Hematopoietic multipotent progenitor cell treated with erythropoietin and hydrocortisone succinate and interleukin-3 and kit ligand, for 4 days (in vitro differentiated cells): ENCODE results near the gene XKR7.
"Not testable (repeated sequence)": the region's sequence is repeated elsewhere in the genome, so short reads cannot be mapped to it uniquely, and the experiment has no call there.

Experiments
- DNase-seq: peaks from one replicate; pipeline ENCODE4 v3.0.0-alpha.2; 2015

XKR7 gene

DNA sequence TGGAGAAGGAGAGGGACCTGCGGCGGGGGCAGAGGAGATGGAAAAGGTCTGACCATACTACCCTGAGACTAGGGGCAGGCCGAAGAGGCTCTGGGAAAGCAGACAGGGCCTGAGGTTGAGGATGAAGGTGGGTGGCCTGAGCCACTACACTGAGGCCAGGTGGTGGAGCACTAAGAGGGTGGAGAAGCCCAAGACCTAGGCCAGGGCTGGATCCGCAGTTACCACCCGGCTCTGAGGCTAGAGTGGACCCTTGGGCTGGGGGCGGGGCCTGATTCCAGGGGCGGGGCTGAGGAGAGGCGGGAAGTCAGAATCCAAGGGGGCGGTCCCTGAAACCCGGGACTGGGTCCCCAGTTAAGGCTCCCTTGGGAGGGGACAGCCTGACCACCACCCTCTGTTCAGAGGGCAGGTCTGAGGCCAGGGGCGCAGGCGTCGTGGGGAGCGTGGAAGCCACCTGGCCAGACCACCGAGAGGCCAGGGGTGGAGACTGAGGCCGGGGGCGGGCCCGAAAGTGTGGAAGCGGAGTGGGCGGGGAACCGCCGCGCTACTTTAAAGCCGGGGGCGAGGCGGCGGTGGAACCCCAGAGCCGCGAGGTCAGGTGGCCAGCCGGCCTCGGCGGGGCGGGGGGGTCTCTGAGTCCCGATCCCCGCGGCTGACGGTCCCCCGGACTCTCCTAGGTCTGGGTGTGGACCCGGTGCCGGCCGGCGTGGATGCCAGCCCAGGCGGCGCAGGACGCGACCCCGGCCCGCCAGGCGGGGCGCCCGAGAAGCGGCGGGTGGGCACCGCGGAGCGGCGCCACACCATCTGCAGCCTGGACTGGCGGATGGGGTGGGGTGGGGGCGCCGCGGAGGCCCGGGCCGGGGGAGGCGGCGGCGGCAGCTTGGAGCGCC lies 50.6 kb downstream of the XKR7 start:
- DNase-seq = peak; percentile 42

GRCh38 chr20:32019156-32019510 lies 51.2 kb downstream of the XKR7 start:
- DNase-seq = no peak

DNA sequence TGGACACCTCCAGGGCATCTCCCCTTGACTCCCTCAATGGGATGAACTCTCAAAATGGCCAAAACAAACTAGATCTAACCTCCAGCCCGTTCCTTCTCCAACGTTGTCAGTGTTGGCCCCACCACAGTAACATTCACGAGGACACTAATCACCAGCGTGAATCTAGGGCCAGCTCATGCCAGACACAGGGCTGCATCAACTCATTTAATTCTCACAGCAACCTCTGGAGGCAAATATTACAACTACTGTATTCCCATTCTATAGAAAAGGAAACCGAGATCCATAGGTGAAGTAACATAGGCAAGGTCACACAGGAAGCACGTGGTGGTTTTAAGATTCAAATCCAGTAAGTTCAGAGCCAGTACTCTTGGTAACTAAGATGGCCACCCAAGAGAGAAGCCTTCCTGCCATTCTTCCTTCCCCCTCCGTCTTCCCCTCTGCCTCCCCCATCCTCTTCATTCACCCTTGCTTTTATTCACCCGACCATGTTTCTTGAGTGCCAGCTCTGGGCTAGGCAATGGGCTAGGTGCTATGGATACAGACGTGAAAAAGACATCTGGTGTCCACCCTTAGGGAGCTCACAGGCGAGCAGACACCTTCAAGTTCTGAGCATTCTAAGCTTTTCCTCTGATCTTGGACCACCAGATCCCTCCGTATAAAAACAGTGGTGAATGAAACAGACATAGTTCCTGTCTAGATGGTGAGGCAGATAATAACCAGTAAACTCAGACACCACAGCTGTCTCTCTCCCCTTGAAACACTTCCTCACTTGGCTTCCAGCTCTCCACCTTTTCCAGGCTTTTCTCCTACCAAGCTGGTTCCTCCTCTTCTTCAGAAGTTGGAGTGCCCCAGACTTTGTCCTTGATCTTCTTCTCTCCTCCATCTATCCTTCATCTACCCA lies 51.9 kb downstream of the XKR7 start:
- DNase-seq = peak; percentile 24

- DNase-seq = no peak
Measured at GRCh38 chr20:32021091-32021490, 53.1 kb downstream of the XKR7 start.

DNA sequence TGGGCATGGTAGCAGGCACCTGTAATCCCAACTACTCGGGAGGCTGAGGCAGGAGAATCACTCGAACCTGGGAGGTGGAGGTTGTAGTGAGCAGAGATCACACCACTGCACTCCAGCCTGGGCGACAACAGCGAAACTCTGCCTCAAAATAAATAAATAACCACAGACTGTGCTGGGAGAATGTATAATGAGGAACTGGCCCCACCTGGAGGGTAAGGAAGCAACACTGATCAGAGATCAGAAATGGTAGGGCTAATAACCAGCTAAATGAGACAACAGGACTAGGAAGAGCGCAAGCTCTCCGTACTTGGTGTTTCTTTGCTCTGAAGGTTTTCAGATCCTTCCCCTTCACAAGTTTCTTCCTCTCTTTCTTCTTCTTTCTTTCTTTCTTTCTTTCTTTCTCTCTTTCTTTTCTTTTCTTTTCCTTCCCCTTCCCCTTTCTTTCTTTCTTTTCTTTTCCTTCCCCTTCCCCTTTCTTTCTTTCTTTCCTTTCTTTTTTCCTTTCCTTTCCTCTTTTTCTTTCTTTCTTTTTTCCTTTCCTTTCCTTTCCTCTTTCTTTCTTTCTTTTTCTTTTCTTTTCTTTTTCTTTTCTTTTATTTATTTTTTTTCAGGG lies 56.8 kb downstream of the XKR7 start:
- peak; percentile 37 for DNase-seq

GRCh38 chr20:32027643-32028042 lies 59.7 kb downstream of the XKR7 start:
- no peak for DNase-seq

- no peak for DNase-seq
Measured at GRCh38 chr20:32028647-32029372, 60.9 kb downstream of the XKR7 start.

GRCh38 chr20:32029561-32029960 lies 61.6 kb downstream of the XKR7 start:
- no peak for DNase-seq

GRCh38 chr20:32031007-32031958 lies 63.3 kb downstream of the XKR7 start:
- DNase-seq = peak; percentile 79

GRCh38 chr20:32033316-32033715 lies 65.4 kb downstream of the XKR7 start:
- DNase-seq = no peak

DNA sequence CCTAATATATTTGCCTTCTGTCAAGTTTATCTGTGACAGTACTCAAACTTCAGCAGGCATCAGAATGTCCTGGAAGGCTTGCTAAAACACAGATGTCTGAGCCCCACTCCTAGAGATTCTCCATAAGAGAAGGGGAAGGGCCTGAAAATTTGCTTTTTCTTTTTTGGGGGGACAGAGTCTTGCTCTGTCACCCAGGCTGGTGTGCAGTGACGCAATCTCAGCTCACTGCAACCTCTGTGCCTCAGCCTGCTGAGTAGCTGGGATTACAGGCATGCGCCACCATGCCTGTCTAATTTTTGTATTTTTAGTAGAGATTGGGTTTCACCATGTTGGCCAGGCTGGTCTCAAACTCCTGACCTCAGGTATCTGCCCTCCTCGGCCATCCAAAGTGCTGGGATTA lies 65.8 kb downstream of the XKR7 start:
- not testable (repeated sequence) for DNase-seq

- peak; percentile 69 for DNase-seq
Measured at GRCh38 chr20:32034581-32035425, 66.9 kb downstream of the XKR7 start.

DNA sequence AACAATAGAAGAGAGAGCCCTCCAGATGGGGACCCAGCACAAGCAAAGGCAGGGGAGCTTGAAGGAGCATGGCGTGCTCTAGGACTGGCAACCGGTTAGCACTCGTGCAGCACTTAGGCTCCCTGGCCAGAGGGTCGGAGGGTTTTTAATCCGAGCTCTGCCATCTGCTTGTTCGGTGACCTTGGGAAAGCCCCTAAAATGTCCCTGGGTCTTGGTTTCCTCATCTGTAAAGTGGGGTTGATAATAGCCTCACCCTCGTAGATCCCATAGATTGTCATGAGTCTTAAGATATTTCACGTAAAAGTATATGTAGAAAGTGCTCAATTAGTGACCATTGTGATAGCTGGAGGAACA lies 67.5 kb downstream of the XKR7 start:
- no peak for DNase-seq

GRCh38 chr20:32036252-32036651 lies 68.3 kb downstream of the XKR7 start:
- no peak for DNase-seq

DNA sequence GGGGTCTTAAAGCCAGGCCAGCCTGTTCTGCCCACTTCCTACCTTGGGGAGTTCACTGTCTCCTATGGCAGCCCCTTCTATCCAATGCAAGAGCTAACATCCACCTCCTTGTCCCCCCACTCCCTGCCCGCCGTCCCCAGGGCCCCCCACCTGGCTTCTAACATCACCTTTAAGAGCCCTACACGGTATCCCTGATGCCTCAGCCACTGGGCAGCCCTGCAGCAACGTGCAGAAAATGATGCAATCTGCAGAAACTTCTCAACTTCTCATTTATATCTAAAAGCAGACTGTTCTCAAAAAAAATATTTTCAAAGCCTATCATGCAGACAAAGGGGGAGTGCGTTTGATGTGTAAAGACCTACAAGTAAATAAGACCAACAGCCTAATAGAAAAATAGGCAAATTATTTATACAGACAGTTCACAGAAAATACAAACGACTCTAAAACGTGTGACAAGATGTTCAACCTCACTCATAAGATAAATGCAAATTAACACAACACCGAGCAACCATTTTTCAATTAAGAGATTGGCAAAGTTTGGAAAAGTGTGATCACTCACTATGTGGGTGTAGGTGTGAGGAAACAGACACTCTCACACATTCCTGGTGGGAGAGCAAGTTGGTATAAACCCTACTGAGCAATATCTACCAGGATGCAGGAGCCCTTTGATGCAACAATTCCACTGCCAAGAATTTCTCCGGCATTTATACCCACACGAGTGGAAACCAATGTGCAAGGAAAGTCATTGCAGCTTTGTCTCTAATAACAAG lies 69.0 kb downstream of the XKR7 start:
- peak; percentile 43 for DNase-seq

DNA sequence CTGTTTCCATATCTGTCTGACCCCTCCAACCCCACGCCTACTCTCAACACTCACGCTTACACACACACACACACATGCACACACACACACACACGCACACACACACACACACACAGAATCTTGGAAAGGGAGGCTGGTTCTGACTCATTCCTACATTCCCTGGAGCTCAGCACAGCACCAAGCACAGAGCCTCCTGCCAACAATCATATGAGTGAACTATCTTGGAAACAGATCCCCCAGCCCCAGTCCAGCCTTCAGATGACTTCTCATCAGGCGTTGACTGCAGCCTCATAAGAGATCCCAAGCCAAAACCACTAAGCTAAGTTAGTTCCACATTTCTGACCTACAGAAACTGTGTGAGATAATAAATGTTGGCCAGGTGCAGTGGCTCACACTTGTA lies 70.0 kb downstream of the XKR7 start:
- DNase-seq = peak; percentile 41

GRCh38 chr20:32040142-32040953 lies 72.4 kb downstream of the XKR7 start:
- DNase-seq = peak; percentile 84

DNA sequence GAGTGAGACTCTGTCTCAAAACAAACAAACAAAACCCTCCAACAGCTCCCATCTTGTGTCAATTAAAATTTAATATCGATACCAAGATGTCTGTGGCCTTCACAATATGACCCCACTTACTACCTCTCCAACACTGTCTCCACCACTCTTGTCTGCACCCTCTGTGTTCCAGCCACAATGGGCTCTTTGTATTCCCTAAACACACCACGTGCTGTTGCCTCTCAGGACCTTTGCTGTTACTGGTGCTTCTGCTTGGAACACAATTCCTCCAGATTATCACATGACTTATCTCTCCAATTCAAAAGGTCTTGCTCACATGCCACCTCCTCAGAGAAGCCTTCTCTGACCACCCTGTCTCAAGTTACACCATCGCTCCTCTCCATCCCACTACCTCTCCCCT lies 78.0 kb downstream of the XKR7 start:
- no peak for DNase-seq

GRCh38 chr20:32050324-32050841 lies 82.4 kb downstream of the XKR7 start:
- no peak for DNase-seq
